ENCODE results near the gene TDRD12.
"Not testable (repeated sequence)": the region's sequence is repeated elsewhere in the genome, so short reads cannot be mapped to it uniquely, and the experiment has no call there.

Gene TDRD12

DNA sequence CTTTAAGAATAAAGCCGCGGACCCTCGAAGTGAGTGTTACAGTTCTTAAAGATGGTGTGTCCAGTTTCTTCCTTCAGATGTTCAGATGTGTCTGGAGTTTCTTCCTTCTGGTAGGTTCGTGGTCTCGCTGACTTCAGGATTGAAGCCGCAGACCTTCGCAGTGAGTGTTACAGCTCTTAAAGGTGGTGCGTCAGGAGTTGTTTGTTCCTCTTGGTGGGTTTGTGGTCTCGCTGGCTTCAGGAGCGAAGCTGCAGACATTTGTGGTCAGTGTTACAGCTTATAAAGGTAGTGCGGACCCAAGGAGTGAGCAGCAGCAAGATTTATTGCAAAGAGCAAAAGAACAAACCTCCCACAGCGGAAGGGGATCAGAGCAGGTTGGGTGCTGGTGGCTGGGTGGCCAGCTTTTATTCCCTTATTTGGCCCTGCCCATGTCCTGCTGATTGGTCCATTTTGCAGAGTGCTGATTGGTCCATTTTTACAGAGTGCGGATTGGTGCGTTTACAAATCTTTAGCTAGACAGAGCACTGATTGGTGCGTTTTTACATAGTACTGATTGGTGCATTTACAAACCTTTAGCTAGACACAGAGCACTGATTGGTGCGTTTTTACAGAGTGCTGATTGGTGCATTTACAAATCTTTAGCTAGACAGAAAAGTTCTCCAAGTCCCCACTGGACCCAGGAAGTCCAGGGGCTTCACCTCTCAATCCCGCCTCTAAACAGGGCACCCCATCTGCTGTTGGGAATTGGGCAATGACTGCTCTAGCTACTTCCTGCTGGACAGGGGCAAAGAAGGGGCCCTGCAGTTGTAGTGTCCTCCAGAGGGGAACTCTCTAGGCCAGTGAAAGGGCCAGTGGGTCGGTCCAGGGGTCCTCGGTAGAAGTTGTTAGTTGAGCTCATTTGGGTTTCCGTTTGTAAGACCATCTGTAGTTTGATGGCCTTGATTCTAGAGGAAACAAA, 26.1 kb upstream of the TDRD12 start:
- DNase-seq (ENCODE audit: low read depth), result peak; percentile 13

DNA sequence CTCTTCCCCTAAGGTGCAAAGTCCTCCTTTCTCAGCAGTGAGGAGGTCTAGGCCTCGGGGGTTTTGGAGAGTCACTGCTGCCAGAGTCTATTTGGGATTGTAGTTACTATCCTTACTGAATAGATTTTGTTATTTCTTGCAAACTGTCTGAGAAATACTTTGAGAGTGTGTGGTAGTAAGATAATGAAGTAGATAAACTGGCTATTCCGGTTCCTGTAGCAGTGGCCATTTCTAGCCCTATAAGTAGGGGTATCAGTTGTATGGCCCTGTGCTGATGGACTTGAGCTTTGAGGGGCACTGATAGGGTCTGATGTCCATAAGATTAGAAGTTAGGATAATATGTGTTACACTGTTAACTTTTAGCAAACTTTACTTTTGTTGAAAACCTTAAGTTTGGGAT, 25.3 kb upstream of the TDRD12 start:
- not testable (repeated sequence) for DNase-seq (ENCODE audit: low read depth)

DNA sequence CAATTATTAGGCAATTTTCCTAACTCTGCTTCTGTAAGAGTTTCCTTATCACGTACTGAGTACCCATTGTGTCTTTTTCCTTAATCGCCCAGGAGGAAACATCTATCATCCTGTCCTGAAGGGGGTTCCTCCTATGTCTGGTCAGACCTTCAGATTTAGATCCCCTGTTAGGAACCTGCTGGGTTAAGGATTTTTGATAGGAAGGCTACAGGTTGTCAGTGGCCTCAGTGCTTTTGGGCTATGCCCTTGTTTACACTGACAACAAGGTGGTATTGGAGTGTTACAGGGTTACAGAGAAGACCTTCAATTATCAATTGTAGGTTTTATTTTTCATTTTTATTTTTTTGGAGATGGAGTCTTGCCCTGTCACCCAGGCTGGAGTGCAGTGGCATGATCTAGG, 24.7 kb upstream of the TDRD12 start:
- not testable (repeated sequence) for DNase-seq (ENCODE audit: low read depth)

DNA sequence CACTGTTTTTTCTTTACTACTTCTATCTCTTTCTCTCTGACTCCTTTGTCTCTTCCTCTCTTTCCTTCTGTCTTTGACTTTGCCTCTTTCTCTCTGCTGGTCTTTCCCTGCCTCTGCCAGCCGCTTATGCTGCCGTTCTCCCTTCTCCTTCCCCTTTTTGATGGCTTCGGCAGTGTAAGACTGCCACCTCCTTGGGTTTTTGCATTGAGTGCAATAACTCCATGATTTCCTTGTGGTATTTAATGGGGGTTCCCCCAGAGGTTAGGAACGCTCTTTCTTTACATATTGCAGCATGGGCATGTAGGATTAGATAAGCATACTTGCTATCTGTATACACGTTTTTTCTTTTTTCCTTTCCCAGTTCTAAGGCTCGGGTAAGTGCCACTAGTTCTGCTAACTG, 24.1 kb upstream of the TDRD12 start:
- DNase-seq (ENCODE audit: low read depth), result not testable (repeated sequence)

DNA sequence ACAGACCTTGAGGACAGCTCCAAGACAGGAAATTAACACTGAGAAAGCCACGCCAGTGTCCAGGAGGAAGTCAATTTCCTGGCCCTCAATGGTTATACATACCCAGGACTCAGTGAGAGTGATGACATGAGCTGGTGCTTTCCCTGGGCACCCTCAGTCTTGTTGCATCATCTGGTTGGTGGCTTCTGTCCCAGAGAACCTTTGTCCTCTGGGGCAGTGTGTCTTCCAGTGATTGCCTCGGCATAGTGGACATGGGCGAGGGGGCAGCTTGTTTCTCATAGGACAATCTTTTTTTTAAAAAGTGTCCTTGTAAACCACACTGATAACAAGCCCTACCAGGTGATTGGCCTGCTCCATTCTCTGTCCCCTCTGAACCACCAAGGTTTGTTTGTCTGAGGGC, 22.8 kb upstream of the TDRD12 start:
- DNase-seq (ENCODE audit: low read depth), result not testable (repeated sequence)

DNA sequence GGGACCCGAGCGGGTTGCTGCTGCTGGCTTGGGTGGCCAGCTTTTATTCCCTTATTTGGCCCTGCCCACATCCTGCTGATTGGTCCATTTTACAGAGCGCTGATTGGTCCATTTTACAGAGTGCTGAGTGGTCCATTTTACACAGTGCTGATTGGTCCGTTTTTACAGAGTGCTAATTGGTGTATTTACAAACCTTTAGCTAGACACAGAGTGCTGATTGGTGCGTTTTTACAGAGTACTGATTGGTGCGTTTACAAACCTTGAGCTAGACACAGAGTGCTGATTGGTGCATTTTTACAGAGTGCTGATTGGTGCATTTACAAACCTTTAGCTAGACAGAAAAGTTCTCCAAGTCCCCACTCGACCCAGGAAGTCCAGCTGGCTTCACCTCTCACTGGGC, 19.4 kb upstream of the TDRD12 start:
- DNase-seq (ENCODE audit: low read depth), result not testable (repeated sequence)

DNA sequence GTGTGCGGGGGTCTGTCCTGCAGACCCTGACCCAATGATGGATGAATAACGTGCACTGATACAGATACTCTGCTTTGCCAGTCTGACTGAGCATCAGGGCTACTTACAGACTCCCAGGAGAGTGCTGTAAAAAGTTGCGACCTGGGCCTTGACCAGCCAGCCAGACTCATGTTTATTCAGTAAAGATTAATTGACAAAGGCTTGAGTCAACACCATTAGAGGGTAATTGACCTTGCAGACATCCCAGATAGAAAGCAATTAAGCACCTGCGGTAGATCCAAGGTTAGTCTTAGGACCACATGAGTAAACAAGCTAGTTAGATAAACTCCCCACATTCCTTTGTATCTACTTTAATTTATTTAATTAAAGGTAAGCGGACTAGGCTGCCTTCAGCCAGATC, 17.6 kb upstream of the TDRD12 start:
- no peak for DNase-seq (ENCODE audit: low read depth)

DNA sequence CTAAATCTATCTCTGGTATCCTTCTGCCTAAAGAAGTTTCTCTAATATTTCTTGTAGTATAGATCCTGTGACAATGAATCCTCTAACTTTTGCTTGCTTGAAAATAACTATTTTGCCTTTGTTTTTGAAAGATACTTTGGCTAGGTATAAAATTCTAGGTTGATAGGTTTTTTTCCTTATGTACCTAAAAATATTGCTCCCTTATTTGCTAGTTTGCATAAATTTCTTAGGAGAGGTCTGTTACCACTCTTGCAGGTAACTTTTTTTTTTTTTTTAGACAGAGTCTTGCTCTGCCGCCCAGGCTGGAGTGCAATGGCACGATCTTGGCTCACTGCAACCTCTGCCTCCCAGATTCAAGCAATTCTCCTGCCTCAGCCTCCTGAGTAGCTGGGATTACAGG, 15.6 kb upstream of the TDRD12 start:
- DNase-seq (ENCODE audit: low read depth), result not testable (repeated sequence)

DNA sequence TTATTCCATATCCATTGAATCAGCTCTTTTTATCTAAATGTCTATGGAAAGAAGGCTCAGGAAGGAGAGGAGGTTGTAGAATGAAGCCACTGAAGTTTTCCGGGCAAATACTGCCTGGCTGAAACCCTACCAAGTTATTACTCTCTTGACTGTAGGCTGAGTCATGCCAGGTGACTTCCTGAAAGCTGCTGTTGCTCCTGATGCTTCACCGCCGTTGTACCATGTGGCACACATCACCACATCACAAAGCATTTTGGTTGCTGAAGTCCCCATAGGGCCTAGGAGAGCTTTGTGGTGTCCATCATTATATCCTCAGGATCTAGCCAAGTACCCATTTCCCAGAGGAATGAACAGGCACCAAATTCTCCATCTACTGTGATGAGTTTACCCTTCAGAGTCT, 11.1 kb upstream of the TDRD12 start:
- no peak for DNase-seq (ENCODE audit: low read depth)

DNA sequence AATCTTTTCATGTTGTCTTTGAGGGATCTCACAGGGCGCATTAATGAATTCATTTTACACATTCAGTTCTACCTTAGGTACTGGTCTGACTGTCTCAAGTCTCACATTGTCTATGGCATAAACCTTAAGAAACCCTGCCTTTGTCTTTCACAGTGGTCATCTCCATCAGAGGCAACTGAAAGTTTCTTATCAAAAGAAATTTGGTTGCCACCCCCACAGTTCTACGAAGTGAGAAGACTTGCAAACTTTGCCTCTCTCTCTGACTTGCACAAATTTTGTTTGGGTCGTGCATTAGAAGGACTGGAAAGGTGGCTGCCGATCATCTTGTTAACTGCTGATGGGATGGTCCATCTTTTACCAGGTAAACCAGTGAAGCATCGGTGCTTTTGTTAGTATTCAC, 10.5 kb upstream of the TDRD12 start:
- no peak for DNase-seq (ENCODE audit: low read depth)

DNA sequence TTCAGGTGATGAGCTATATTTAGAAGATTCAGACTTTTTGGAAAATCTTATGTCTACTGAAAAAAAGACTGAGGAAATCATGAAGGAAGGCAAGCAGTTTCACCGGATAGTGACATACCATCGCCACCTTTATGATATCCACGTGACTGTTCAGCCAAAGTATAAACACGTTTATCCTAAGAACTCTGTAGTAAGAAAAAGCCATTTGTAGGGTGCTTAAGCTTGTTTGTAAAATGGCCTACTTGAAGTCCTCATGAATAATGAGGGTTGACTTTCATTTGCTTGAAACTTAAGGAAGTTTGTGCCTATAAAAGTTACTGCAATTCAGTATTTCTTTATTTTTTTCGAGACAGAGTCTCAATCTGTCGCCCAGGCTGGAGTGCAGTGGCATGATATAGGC, 7.8 kb upstream of the TDRD12 start:
- DNase-seq (ENCODE audit: low read depth), result no peak

DNA sequence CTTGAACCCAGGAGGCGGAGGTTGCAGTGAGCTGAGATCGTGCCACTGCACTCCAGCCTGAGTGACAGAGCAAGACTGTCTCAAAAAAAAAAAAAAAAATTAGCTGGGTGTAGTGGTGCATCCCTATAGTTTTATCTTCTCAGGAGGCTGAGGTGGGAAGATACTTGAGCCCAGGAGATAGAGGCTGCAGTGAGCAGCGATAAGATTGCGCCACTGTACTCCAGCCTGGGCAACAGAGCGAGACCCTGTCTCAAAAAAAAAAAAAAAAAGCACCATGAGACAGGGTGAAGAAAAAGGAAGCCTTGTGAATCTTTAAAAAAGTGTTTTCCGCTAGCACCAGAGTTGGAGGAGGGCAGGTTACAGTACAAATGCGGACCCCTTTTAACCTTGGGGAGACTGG, 3.4 kb upstream of the TDRD12 start:
- not testable (repeated sequence) for DNase-seq (ENCODE audit: low read depth)

DNA sequence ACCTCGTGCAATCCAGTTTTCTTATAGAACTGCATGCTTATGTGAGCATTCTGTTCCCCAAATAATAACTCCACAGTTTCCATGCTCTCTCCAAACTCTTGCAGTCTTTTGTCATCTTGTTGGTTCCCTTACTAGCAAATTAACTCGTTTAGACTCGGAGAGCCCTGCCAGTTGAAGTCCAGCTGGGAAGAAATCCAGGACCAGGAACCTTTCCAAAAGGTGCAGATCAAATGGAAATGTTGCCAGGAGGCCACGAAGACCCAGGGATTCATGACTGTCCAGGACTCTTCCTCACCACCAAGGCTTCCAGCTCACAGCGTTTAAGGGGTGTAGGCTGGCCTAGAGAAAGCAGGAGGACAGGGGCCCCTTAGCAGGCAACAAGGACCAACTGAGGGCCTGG, 2.1 kb upstream of the TDRD12 start:
- DNase-seq (ENCODE audit: low read depth), result no peak

DNA sequence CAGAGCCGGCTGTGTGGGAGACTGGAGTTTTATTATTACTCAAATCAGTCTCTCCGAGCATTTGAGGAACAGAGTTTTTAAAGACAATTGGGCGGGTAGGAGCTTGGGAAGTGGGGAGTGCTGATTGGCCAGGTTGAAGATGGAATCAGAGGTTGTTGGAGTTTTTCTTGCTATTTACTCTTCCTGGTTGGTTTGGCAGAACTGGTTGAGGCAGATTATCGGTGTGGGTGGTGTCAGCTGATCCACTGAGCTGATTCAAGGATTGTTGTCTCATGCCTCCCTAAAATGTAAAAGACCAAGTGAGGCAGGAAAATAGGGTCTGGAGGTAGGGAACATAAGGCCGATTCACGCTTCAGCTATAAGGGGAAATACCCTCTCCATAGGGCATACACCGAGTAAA, 1.3 kb upstream of the TDRD12 start:
- DNase-seq (ENCODE audit: low read depth), result no peak

DNA sequence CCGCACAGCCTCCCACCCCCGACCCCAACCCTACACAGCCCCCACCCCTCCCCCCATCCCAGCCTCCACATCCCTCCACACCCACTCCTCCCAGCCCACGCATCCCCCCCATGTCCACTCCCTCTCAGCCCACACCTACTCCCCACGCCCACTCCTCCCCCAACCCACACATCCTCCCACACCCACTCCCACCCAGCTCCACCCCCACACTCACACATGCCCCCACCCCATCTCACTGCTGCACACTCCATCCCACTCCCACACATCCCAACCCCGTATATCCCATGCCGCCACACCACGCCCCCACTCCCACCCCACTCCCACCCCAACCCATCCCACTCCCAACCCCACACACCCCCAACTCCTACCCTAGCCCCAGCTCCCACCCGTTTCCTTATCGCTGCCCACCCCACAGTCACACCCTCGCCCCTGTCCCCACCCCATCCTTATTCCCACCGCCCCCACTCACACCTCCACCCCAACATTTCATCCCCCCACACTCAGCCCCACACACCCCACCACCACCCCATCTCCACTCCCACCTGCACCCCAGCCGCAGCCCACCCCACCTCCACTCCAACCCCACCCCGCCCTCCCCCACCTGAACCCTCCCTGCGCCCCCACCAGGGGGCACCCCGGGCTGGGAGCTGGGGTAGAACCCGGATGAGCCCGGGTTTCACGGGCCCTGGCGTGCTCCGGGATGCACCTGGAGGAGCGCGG, 809 bp downstream of the TDRD12 start:
- DNase-seq (ENCODE audit: low read depth), result no peak

DNA sequence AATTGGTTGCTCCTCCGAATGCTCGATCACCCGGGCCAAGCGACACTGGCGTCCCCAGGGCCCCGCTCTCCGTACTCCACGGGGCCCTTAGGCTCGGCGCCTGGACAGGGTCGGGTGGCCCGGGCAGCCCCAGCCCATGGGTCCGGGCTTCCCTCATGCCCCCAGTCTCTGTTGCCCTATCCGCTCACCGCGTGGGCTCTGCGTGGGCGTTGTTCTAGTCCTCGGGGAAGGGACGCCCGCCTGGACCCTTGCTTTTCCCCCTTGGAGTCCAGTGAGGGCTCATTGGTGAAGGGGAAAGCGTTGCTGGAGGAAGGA, 1.3 kb downstream of the TDRD12 start:
- no peak for DNase-seq (ENCODE audit: low read depth)

DNA sequence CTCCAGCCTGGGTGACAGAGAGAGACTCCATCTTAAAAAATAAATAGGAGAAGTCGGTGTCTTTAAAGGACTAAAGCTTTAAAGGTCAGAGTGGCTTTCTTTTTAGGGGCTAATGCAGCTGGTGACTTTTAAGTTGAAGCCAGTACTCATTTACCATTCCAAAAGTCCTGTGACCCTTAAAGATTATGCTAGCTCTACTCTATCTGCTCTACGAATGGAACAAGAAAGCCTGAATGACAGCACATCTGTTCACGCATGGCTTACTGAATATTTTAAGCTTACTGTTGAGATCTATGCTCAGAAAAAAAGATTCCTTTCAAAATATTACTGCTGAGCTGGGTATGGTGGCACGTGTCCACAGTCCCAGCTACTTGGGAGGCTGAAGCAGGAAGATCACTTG, 16.4 kb downstream of the TDRD12 start:
- DNase-seq (ENCODE audit: low read depth), result no peak

DNA sequence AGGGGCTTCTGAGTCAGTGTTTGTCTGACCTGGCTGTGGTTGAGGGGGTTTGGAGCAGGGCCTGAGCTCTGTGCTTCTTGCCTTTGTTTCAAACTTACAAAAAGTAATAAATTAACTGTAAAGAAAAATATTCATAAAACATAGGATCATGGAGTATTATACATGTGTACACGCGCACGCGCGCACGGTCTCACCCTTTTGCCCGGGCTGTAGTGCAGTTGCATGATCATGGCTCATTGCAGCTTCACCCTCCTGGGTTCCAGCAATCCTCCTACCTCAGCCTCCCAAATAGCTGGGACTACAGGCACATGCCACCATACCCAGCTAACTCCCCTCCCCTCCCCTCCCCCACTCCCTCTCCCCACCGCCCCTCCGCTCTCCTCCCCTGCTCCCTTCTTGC, 23.5 kb downstream of the TDRD12 start:
- no peak for DNase-seq (ENCODE audit: low read depth)

DNA sequence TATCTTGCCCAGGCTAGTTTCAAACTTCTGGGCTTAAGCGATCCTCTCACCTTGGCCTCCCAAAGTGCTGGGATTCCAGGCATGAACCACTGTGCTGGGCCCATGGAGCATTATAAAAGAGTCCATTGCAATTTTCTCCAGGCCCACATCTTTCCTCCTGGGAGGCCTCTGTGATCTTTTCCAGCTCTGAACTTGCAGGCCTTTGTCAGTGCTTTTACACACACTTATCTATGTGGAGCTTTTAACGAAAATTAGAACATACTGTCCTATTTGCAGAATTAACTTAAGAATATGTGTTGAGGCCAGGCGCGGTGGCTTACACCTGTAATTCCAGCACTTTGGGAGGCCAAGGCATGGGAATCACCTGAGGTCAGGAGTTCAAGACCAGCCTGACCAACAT, 23.9 kb downstream of the TDRD12 start:
- DNase-seq (ENCODE audit: low read depth), result no peak

DNA sequence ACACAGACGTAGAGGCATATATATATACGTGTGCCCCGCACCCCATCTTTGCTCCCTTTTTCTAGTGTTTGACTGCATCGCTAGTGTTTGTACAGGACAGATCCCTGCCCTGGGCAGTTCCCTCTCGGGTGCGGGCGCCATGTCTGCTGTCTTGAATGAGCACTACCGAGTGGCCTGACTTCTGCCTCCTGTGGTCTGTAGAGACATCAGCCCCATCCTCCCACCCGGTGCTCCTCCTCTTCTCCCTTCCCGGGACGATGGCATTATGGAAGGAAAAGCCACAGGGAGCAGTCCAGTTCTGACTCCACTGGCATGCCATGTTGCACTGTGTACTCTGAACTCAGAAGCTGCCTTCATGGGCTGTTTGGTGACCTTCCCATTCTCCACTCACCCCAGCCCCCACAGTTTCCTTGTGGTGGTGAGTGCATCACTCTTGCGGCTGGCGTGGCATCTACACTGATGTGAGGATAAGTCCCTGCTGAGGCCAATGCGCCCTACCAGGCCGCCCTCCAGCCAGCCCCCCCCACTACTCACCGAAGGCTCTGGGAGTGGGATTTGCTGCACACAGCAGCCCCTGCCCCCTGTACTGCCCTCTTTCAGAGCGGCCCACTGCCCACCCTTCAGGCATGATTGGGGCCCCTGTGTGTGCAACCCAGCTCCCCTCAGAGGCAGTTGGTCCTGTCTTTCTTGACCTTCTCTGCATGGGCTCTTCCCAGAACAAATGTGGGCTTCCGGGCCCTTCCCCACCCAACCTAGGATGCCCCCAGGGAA, 25.2 kb downstream of the TDRD12 start:
- no peak for DNase-seq (ENCODE audit: low read depth)

DNA sequence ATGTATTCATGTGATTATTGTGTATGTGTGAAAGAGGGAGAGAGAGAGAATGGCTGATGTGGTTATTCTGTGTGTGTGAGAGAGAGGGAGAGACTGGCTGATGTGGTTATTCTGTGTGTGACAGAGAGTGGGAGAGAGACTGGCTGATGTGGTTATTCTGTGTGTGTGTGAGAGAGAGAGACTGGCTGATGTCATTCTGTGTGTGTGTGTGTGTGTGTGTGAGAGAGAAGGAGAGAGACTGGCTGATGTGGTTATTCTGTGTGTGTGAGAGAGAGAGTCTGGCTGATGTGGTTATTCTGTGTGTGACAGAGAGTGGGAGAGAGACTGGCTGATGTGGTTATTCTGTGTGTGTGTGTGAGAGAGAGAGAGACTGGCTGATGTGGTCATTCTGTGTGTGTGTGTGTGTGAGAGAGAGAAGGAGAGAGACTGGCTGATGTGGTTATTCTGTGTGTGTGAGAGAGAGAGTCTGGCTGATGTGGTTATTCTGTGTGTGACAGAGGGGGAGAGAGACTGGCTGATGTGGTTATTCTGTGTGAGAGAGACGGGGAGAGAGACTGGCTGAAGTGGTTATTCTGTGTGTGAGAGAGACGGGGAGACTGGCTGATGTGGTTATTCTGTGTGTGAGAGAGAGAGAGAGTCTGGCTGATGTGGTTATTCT, 26.2 kb downstream of the TDRD12 start:
- not testable (repeated sequence) for DNase-seq (ENCODE audit: low read depth)

DNA sequence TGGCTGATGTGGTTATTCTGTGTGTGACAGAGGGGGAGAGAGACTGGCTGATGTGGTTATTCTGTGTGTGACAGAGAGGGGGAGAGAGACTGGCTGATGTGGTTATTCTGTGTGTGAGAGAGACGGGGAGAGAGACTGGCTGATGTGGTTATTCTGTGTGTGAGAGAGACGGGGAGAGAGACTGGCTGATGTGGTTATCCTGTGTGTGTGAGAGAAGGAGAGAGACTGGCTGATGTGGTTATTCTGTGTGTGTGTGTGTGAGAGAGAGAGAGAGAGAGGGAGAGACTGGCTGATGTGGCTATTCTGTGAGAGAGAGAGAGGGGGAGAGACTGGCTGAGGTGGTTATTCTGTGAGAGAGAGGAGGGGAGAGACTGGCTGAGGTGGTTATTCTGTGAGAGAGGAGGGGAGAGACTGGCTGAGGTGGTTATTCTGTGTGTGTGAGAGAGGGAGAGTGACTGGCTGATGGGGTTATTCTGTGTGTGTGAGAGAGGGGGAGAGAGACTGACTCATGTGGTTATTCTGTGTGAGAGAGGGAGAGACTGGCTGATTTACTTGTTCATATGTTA, 27.1 kb downstream of the TDRD12 start:
- not testable (repeated sequence) for DNase-seq (ENCODE audit: low read depth)
